HG03342 (cell line): ENCODE data around the gene PMVK.

Source experiments
- ATAC-seq: cut with Tn5 transposase; IDR thresholded peaks from one replicate; pipeline ENCODE4 v1.9.1; 2021; ENCODE audit warnings: mild to moderate bottlenecking, moderate library complexity; ENCODE audit not compliant: unreplicated experiment

PMVK gene

GRCh38 chr1:154881820-154882535, 54.5 kb downstream of the PMVK start:
- no peak for ATAC-seq

- ATAC-seq = no peak
Observed at GRCh38 chr1:154880671-154881070, 55.8 kb downstream of the PMVK start.

GRCh38 chr1:154879038-154879421, 57.5 kb downstream of the PMVK start:
- no peak for ATAC-seq

- ATAC-seq = no peak
Observed at GRCh38 chr1:154878371-154879037, 58.0 kb downstream of the PMVK start.

- no peak for ATAC-seq
Observed at GRCh38 chr1:154877370-154877974, 59.0 kb downstream of the PMVK start.

GRCh38 chr1:154876842-154877369, 59.6 kb downstream of the PMVK start:
- ATAC-seq = no peak
